ENCODE data around the gene CD8B2.
"Not testable (repeated sequence)": the region's sequence is repeated elsewhere in the genome, so short reads cannot be mapped to it uniquely, and the experiment has no call there.

Gene CD8B2

GRCh38 chr2:106562268-106563186 is 75.4 kb downstream of the CD8B2 start:
- DNase-seq (ENCODE audit: low spot score) = no peak
- CTCF ChIA-PET = interaction anchor here (0.5 to 1.7 kb wide), 5 partner anchors 20 to 465 kb away, joined by 3 to 7 read pairs (median 4); no protein-coding TSS in a partner anchor
- no peak for TF ChIP-seq CTCF (conservative IDR thresholded peaks at IDR 0.05; ENCODE audit: low read depth)
- H3K27ac ChIP-seq = no peak overlapping the region
- POLR2A ChIA-PET (ENCODE audit: low non-redundant PET) = no interaction called here

- POLR2A ChIA-PET (ENCODE audit: low non-redundant PET) = no interaction called here
- no peak overlapping the region for H3K27ac ChIP-seq
- DNase-seq (ENCODE audit: low spot score) = no peak
Measured at GRCh38 chr2:106563195-106563594, 76.0 kb downstream of the CD8B2 start.

GRCh38 chr2:106565599-106565998 is 78.4 kb downstream of the CD8B2 start:
- no peak for TF ChIP-seq CTCF (conservative IDR thresholded peaks at IDR 0.05; ENCODE audit: low read depth)
- POLR2A ChIA-PET (ENCODE audit: low non-redundant PET) = no interaction called here
- CTCF ChIA-PET = interaction anchor here (0.6 to 0.7 kb wide), 3 partner anchors 363 to 1235 kb away, joined by 3 read pairs; no protein-coding TSS in a partner anchor
- H3K27ac ChIP-seq = no peak overlapping the region
- no peak for DNase-seq (ENCODE audit: low spot score)

More at GRCh38 chr2:106563195-106563594, 76.0 kb downstream of the CD8B2 start:
- CTCF ChIA-PET = interaction anchor here (1.0 to 1.7 kb wide), 3 partner anchors 19 to 32 kb away, joined by 3 to 7 read pairs (median 5); no protein-coding TSS in a partner anchor
- TF ChIP-seq CTCF (conservative IDR thresholded peaks at IDR 0.05; ENCODE audit: low read depth) = no peak

GRCh38 chr2:106566050-106566449 is 78.9 kb downstream of the CD8B2 start:
- no peak for DNase-seq (ENCODE audit: low spot score)
- TF ChIP-seq CTCF (conservative IDR thresholded peaks at IDR 0.05; ENCODE audit: low read depth) = no peak
- ChIA-PET POLR2A (ENCODE audit: low non-redundant PET) (no interaction called here), CTCF (interaction anchor here (0.6 to 0.7 kb wide), 2 partner anchors 364 to 1236 kb away, joined by 3 read pairs; no protein-coding TSS in a partner anchor)
- no peak overlapping the region for H3K27ac ChIP-seq

GRCh38 chr2:106566484-106566883 is 79.3 kb downstream of the CD8B2 start:
- CTCF ChIA-PET; DNase-seq (ENCODE audit: low spot score); POLR2A ChIA-PET (ENCODE audit: low non-redundant PET); H3K27ac ChIP-seq: not testable (repeated sequence)

GRCh38 chr2:106570316-106570715 is 83.2 kb downstream of the CD8B2 start:
- no peak for DNase-seq (ENCODE audit: low spot score)
- no peak overlapping the region for H3K27ac ChIP-seq
- TF ChIP-seq CTCF (conservative IDR thresholded peaks at IDR 0.05; ENCODE audit: low read depth) = no peak
- CTCF ChIA-PET = no interaction called here
- POLR2A ChIA-PET (ENCODE audit: low non-redundant PET) = no interaction called here
